ENCODE measurements around the gene EML5. TPM values are rescaled to one million over a fixed set of nuclear protein-coding genes. Genes with fewer than 3 reads are reported as not detected.

EML5 gene
- polyA plus RNA-seq, 1 experiment, result 1.2 TPM

DNA sequence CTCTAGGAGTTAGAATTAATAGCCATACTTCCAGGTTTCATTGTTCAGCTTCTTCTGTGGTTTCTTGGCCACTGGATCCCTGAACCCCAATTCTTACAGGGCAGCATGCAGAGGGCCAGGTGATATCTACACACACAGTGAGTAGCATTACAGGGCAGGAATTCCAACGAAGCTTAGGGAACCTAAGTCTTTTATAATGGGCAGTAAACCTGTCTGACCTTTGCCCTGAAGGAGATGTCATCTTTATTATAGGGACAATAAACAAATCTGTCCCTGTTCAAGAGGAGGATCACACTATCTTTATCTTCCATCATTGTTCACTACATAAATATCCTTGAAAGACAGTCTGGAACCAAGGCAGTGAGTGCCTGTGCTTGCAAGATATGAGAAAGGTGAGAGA, 11.7 kb upstream of the EML5 start:
- POLR2A ChIA-PET, result no interaction called here
- Histone ChIP-seq H3K27me3 (ENCODE audit: control insufficient read depth, insufficient read depth, low read length) (no peaks in the 10 kb centered on the region), H3K36me3 (ENCODE audit: control insufficient read depth, insufficient read depth, low read length) (no peaks in the 10 kb centered on the region), H3K4me3 (ENCODE audit: low read depth, low read length) (no peak overlapping the region)
- CTCF ChIA-PET, result no interaction called here
- TF ChIP-seq, protein P1, sequence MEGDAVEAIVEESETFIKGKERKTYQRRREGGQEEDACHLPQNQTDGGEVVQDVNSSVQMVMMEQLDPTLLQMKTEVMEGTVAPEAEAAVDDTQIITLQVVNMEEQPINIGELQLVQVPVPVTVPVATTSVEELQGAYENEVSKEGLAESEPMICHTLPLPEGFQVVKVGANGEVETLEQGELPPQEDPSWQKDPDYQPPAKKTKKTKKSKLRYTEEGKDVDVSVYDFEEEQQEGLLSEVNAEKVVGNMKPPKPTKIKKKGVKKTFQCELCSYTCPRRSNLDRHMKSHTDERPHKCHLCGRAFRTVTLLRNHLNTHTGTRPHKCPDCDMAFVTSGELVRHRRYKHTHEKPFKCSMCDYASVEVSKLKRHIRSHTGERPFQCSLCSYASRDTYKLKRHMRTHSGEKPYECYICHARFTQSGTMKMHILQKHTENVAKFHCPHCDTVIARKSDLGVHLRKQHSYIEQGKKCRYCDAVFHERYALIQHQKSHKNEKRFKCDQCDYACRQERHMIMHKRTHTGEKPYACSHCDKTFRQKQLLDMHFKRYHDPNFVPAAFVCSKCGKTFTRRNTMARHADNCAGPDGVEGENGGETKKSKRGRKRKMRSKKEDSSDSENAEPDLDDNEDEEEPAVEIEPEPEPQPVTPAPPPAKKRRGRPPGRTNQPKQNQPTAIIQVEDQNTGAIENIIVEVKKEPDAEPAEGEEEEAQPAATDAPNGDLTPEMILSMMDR (IDR thresholded peaks at IDR 0.05; ENCODE audit: insufficient read depth, low read depth, low read length), result no peak
- DNase-seq (ENCODE audit: low read depth), result no peak

DNA sequence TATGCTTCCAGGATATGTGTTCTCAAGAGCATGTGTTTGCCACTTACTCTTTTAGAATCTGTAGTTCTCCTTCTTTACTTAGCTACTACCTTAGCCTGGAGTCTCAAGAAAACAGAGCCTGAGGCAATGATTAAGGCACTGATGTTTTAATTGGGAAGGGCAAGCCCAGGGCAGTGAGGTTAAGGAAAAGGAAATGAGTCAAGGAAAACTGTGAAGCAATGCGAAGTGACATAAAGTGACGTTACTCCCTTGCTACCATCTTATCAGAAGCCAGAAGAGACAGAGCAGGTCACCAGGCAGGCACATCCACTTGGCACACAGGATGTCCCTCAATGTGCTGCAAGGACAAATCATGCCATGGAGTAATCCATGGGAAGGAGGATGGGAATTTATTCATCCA, 11.3 kb upstream of the EML5 start:
- no peak for DNase-seq (ENCODE audit: low read depth)
- POLR2A ChIA-PET, result no interaction called here

DNA sequence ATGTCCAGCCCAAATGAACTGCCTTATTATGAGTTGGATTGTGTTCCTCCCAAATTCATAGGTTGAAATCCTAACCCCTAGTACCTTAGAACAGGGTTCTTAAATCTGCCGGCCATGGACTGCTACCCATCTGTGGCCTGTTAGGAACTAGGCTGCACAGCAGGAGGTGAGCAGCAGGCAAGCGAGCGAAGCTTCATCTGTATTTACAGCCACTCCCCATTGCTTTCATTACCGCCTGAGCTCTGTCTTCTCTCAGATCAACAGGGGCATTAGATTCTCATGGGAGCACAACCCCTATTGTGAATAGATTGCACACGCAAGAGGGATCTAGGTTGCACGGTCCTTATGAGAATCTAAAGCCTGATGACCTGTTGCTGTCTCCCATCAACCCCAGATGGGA, 9.8 kb upstream of the EML5 start:
- Histone ChIP-seq H3K4me3 (ENCODE audit: low read depth, low read length) (no peak overlapping the region), H3K36me3 (ENCODE audit: control insufficient read depth, insufficient read depth, low read length) (no peaks in the 10 kb centered on the region), H3K27me3 (ENCODE audit: control insufficient read depth, insufficient read depth, low read length) (no peaks in the 10 kb centered on the region)
- no peak for DNase-seq (ENCODE audit: low read depth)
- TF ChIP-seq, protein P1 (IDR thresholded peaks at IDR 0.05; ENCODE audit: insufficient read depth, low read depth, low read length), result no peak
- POLR2A ChIA-PET, result no interaction called here
- CTCF ChIA-PET, result interaction anchor here (2.3 kb wide), 1 partner anchor 10 kb away, joined by 9 read pairs; the partner anchor contains the start of gene EML5

More for the DNA sequence above, 11.3 kb upstream of the EML5 start:
- TF ChIP-seq, protein P1 (IDR thresholded peaks at IDR 0.05; ENCODE audit: insufficient read depth, low read depth, low read length), result no peak
- H3K4me3 ChIP-seq (ENCODE audit: low read depth, low read length), result no peak overlapping the region
- CTCF ChIA-PET, result no interaction called here
- H3K27me3 ChIP-seq (ENCODE audit: control insufficient read depth, insufficient read depth, low read length), result no peaks in the 10 kb centered on the region
- H3K36me3 ChIP-seq (ENCODE audit: control insufficient read depth, insufficient read depth, low read length), result no peaks in the 10 kb centered on the region

DNA sequence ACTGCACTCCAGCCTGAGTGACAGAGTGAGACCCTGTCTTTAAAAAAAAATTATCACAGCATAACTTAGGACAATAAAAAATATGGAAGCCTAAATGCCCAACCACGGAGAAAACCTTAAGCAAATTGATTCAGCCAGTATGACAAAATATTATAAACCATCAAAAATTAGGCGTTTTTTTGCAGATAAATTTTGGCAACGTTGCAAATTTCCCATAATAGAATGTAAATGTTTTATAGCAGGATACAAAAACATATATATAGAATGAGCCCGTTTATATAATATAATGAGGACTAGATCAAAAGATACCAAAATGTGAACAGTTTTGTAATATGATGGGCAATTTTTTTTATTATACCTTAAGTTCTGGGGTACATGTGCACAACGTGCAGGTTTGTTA, 6.8 kb upstream of the EML5 start:
- DNase-seq (ENCODE audit: low read depth), result no peak
- Histone ChIP-seq H3K27me3 (ENCODE audit: control insufficient read depth, insufficient read depth, low read length) (no peaks in the 10 kb centered on the region), H3K36me3 (ENCODE audit: control insufficient read depth, insufficient read depth, low read length) (no peaks in the 10 kb centered on the region), H3K4me3 (ENCODE audit: low read depth, low read length) (no peak overlapping the region)
- TF ChIP-seq, protein P1 (IDR thresholded peaks at IDR 0.05; ENCODE audit: insufficient read depth, low read depth, low read length), result no peak
- CTCF ChIA-PET, result interaction anchor here (0.6 kb wide), 1 partner anchor 820 kb away, joined by 5 read pairs; no protein-coding TSS in a partner anchor
- POLR2A ChIA-PET, result no interaction called here

DNA sequence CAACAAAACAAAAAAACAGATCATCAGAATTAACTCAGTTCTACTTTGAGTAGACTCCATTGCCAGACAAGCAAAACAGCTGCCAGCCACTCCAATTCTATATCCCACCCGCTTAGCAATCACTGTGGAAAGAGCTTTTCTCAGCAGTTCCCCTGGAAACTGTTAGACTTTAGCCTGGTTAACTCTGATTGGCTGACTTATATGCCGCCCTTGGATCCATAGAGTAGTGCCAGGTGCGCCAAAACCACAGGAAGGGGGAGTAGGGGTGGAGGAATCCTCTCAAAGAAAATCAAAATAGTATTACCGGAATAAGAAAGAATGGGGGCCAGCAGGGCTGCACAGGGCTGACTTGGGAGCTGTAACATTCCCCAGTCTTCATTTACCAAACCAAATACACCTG, 5.4 kb upstream of the EML5 start:
- POLR2A ChIA-PET, result no interaction called here
- CTCF ChIA-PET, result no interaction called here

More for the DNA sequence above, 5.4 kb upstream of the EML5 start:
- Histone ChIP-seq H3K4me3 (ENCODE audit: low read depth, low read length) (no peak overlapping the region), H3K36me3 (ENCODE audit: control insufficient read depth, insufficient read depth, low read length) (no peaks in the 10 kb centered on the region), H3K27me3 (ENCODE audit: control insufficient read depth, insufficient read depth, low read length) (no peaks in the 10 kb centered on the region)
- no peak for DNase-seq (ENCODE audit: low read depth)
- TF ChIP-seq, protein P1 (IDR thresholded peaks at IDR 0.05; ENCODE audit: insufficient read depth, low read depth, low read length), result no peak

Data from BJ (cell line).